Heart left ventricle (tissue), 13 donors: Measurements from ENCODE around the gene SLC12A4.

Experiments
- CTCF ChIP-seq, 12 donors: fragments of 200-600 bp; sonication (generic) in 4 of 12; IDR thresholded peaks; one replicate each; pipeline versions ENCODE4 v1.5.0 to v1.8.0; 2018 to 2022; ENCODE audit warnings: antibody characterized with exemption in 12 of 12, mild to moderate bottlenecking in 5 of 12
- POLR2A ChIP-seq, 2 donors: fragments of 450-650 bp; IDR thresholded peaks; one replicate each; pipeline ENCODE4 v1.6.1; 2017; ENCODE audit warnings: antibody characterized with exemption in 2 of 2, mild to moderate bottlenecking in 2 of 2, moderate library complexity in 2 of 2
- donor health status: ischemic (EF 13 %, LVEDD 7.1; RV severe dilation, severe dysfunction).
- donor health status: DM: no; HTN: yes; CAD: no.
- donor health status: DM: no; HTN: no; CAD: no.
- donor health status: ischemic (EF 25% LVEDD 6.9; RV normal size, moderate dysfunction).
- donor health status: ischemic (EF 25% LVEDD 5.7; RV mildly dilated, moderate dysfunction).
- donor health status: ischemic (EF 35%, LVEDD 5.7; RV mildly dilated, moderate dysfunction).
- donor health status: nonischemic (EF 11% LVEDD 7.7; RV severe dilation, severe dysfunction).
- donor health status: DM: yes; HTN: yes; CAD: no.
- donor health status: PGD.
- donor health status: ischemic (EF 29% LVEDD 5.4; RV normal size, mild dysfunction).
- donor health status: nonischemic (EF 23%, LVEDD 6.1; RV moderate dilation, normal function).

- no peak for TF ChIP-seq POLR2A (IDR thresholded peaks at IDR 0.05)
- TF ChIP-seq CTCF (IDR thresholded peaks at IDR 0.05): no peak
Observed at GRCh38 chr16:67897231-67897630, 71.2 kb downstream of the SLC12A4 start.
